CD4-positive, alpha-beta memory T cell (primary cell): ENCODE measurements around the gene SMYD3. TPM values are rescaled to one million over a fixed set of nuclear protein-coding genes. Genes with fewer than 3 reads are reported as not detected.

ENCODE experiments used
- CTCF ChIA-PET: fragments of 350-600 bp; sonication (Branson Sonifier 250); formaldehyde crosslinking; loops from one replicate; lab custom pipeline; 2021; ENCODE audit warnings: inconsistent platforms; ENCODE audit not compliant: partially characterized antibody; lab: Charles Lee
- POLR2A ChIA-PET: fragments of 350-600 bp; sonication (Branson Sonifier 250); formaldehyde crosslinking; loops from one replicate; lab custom pipeline; 2021; ENCODE audit not compliant: partially characterized antibody; lab: Charles Lee
- DNase-seq, 5 donors: peaks; one replicate each; pipeline versions ENCODE4 v3.0.0 to v3.0.0-alpha.2; 2020 to 2022; ENCODE audit warnings: mixed read lengths in 1 of 5
- H3K27ac ChIP-seq: one replicate; pipeline ENCODE4 v1.7.0; 2013; ENCODE audit warnings: low read depth, low read length
- H3K27me3 ChIP-seq: 2 replicates; pipeline ENCODE4 v1.7.0; 2013; ENCODE audit warnings: mild to moderate bottlenecking, low read length, moderate library complexity; ENCODE audit not compliant: insufficient read depth
- H3K36me3 ChIP-seq: 2 replicates; pipeline ENCODE4 v1.7.0; 2013; ENCODE audit warnings: mild to moderate bottlenecking, low read length, moderate library complexity; ENCODE audit not compliant: insufficient read depth
- H3K4me1 ChIP-seq: 2 replicates; pipeline ENCODE4 v1.7.0; 2013; ENCODE audit warnings: mild to moderate bottlenecking, low read length, moderate library complexity; ENCODE audit not compliant: insufficient read depth
- H3K4me3 ChIP-seq, 2 donors: one replicate each; pipeline ENCODE4 v1.7.0; 2013; ENCODE audit warnings: low read length in 2 of 2, mild to moderate bottlenecking in 1 of 2
- H3K9me3 ChIP-seq, 2 donors: one replicate each; pipeline ENCODE4 v1.7.0; 2013; ENCODE audit warnings: low read length in 2 of 2, control low read depth in 1 of 2; ENCODE audit not compliant: control insufficient read depth in 1 of 2
- H3K27ac Mint-ChIP-seq, 7 donors: one replicate each; pipeline ENCODE4 v1.8.0; 2020 to 2021; ENCODE audit warnings: mixed read lengths in 7 of 7, mild to moderate bottlenecking in 6 of 7, inconsistent platforms in 3 of 7, moderate library complexity in 3 of 7
- H3K27me3 Mint-ChIP-seq, 2 donors: one replicate each; pipeline ENCODE4 v1.8.0; 2020 to 2021; ENCODE audit warnings: mixed read lengths in 2 of 2
- H3K36me3 Mint-ChIP-seq, 2 donors: one replicate each; pipeline ENCODE4 v1.8.0; 2020 to 2021; ENCODE audit warnings: mixed read lengths in 2 of 2, inconsistent platforms in 1 of 2, mild to moderate bottlenecking in 1 of 2
- H3K4me1 Mint-ChIP-seq, 4 donors: one replicate each; pipeline ENCODE4 v1.8.0; 2020 to 2021; ENCODE audit warnings: mixed read lengths in 4 of 4, mild to moderate bottlenecking in 1 of 4
- H3K4me3 Mint-ChIP-seq, 8 donors: one replicate each; pipeline ENCODE4 v1.8.0; 2020 to 2021; ENCODE audit warnings: mixed read lengths in 8 of 8, mild to moderate bottlenecking in 7 of 8, moderate library complexity in 6 of 8, inconsistent platforms in 3 of 8
- H3K9me3 Mint-ChIP-seq, 8 donors: one replicate each; pipeline ENCODE4 v1.8.0; 2020 to 2021; ENCODE audit warnings: mixed read lengths in 8 of 8, mild to moderate bottlenecking in 5 of 8, inconsistent platforms in 3 of 8, moderate library complexity in 1 of 8
- intact Hi-C: fragments of 100-400 bp; cut with micrococcal nuclease; formaldehyde crosslinking; loops from one replicate; pipeline ENCODE4 v1.15.1; 2023
- polyA plus RNA-seq, 2 donors: library from polyadenylated mRNA; unstranded; fragments of 300-500 nt; fragmentation: Illumina TruSeq; gene quantifications; one replicate each; pipeline ENCODE4 v1.2.3, GENCODE V29; 2021
- total RNA-seq, 2 experiments: library from RNA; stranded (reverse); gene quantifications; one replicate each; pipeline ENCODE4 v1.2.3, GENCODE V29; 2021

Gene SMYD3
- total and polyA plus RNA-seq, 4 experiments from 2014 or later: 19.5 to 28.9 (median 22.9) TPM

- no peaks in the 10 kb centered on the region for H3K27me3 Mint-ChIP-seq
- ChIA-PET CTCF (no interaction called here), POLR2A (no interaction called here)
- H3K9me3 ChIP-seq: no peaks in the 10 kb centered on the region
- H3K4me3 ChIP-seq: no peak overlapping the region
- H3K27ac Mint-ChIP-seq: no peak overlapping the region
- no peaks in the 10 kb centered on the region for H3K4me1 ChIP-seq
- H3K4me1 Mint-ChIP-seq: peaks cover 3 to 19% (median 15%) of the 10 kb centered on the region in 4 donors
- intact Hi-C loops: loop anchor here (5.0 kb wide), 1 partner anchor 567 kb away; no protein-coding TSS in a partner anchor
- H3K9me3 Mint-ChIP-seq: peaks cover 0 to 1% (median 0%) of the 10 kb centered on the region in 8 donors
- no peaks in the 10 kb centered on the region for H3K36me3 ChIP-seq
- H3K27me3 ChIP-seq: no peaks in the 10 kb centered on the region
- DNase-seq: no peak
- no peak overlapping the region for H3K4me3 Mint-ChIP-seq
- no peak overlapping the region for H3K27ac ChIP-seq
- H3K36me3 Mint-ChIP-seq: peaks cover 0 to 8% of the 10 kb centered on the region in 2 donors
Observed at GRCh38 chr1:246454655-246455054, 52.4 kb downstream of the SMYD3 start.

- Histone ChIP-seq H3K27me3 (no peaks in the 10 kb centered on the region), H3K4me3 (no peak overlapping the region), H3K9me3 (no peaks in the 10 kb centered on the region), H3K4me1 (no peaks in the 10 kb centered on the region), H3K27ac (no peak overlapping the region), H3K36me3 (no peaks in the 10 kb centered on the region)
- POLR2A ChIA-PET: no interaction called here
- no peak overlapping the region for H3K27ac Mint-ChIP-seq
- CTCF ChIA-PET: interaction anchor here (0.6 to 2.6 kb wide), 3 partner anchors 9 to 616 kb away, joined by 3 to 8 read pairs (median 3); no protein-coding TSS in a partner anchor
- H3K9me3 Mint-ChIP-seq: peaks cover 0 to 13% (median 3%) of the 10 kb centered on the region in 8 donors
- H3K36me3 Mint-ChIP-seq: peaks cover 1 to 22% of the 10 kb centered on the region in 2 donors
- H3K4me1 Mint-ChIP-seq: no peaks in the 10 kb centered on the region
- no peak overlapping the region for H3K4me3 Mint-ChIP-seq
- intact Hi-C loops: loop anchor here (2.0 to 5.0 kb wide), 2 partner anchors 438 to 563 kb away; no protein-coding TSS in a partner anchor
- H3K27me3 Mint-ChIP-seq: no peaks in the 10 kb centered on the region
- peak in 1 of 5 donors; percentile 9 for DNase-seq
Observed at GRCh38 chr1:246450611-246451251, 56.3 kb downstream of the SMYD3 start.

GRCh38 chr1:246448373-246448772 is 58.7 kb downstream of the SMYD3 start:
- no peaks in the 10 kb centered on the region for H3K27me3 ChIP-seq
- no peaks in the 10 kb centered on the region for H3K36me3 ChIP-seq
- Mint-ChIP-seq H3K27ac (no peak overlapping the region), H3K9me3 (peaks cover 0 to 13% (median 3%) of the 10 kb centered on the region in 8 donors), H3K4me3 (no peak overlapping the region), H3K27me3 (no peaks in the 10 kb centered on the region), H3K4me1 (peaks cover 0 to 2% (median 0%) of the 10 kb centered on the region in 4 donors), H3K36me3 (peaks cover 1 to 22% of the 10 kb centered on the region in 2 donors)
- CTCF ChIA-PET: interaction anchor here (2.6 kb wide), 1 partner anchor 12 kb away, joined by 8 read pairs; no protein-coding TSS in a partner anchor
- no peak overlapping the region for H3K4me3 ChIP-seq
- H3K27ac ChIP-seq: no peak overlapping the region
- no peak for DNase-seq
- POLR2A ChIA-PET: no interaction called here
- H3K4me1 ChIP-seq: no peaks in the 10 kb centered on the region
- H3K9me3 ChIP-seq: no peaks in the 10 kb centered on the region
- intact Hi-C loops: no loop called here

- no peaks in the 10 kb centered on the region for H3K36me3 ChIP-seq
- Mint-ChIP-seq H3K4me1 (peaks cover 0 to 2% (median 0%) of the 10 kb centered on the region in 4 donors), H3K4me3 (no peak overlapping the region), H3K36me3 (peaks cover 1 to 29% of the 10 kb centered on the region in 2 donors), H3K27me3 (no peaks in the 10 kb centered on the region), H3K9me3 (peaks cover 0 to 13% (median 3%) of the 10 kb centered on the region in 8 donors), H3K27ac (no peak overlapping the region)
- POLR2A ChIA-PET: no interaction called here
- DNase-seq: no peak
- no peak overlapping the region for H3K27ac ChIP-seq
- no peaks in the 10 kb centered on the region for H3K4me1 ChIP-seq
- CTCF ChIA-PET: interaction anchor here (0.5 kb wide), 1 partner anchor 252 kb away, joined by 3 read pairs; no protein-coding TSS in a partner anchor
- H3K9me3 ChIP-seq: no peaks in the 10 kb centered on the region
- intact Hi-C loops: no loop called here
- H3K4me3 ChIP-seq: no peak overlapping the region
- H3K27me3 ChIP-seq: no peaks in the 10 kb centered on the region
Observed at GRCh38 chr1:246447501-246447900, 59.6 kb downstream of the SMYD3 start.

- POLR2A ChIA-PET: no interaction called here
- no peaks in the 10 kb centered on the region for H3K4me1 ChIP-seq
- H3K27ac ChIP-seq: no peak overlapping the region
- H3K9me3 ChIP-seq: no peaks in the 10 kb centered on the region
- Mint-ChIP-seq H3K9me3 (peaks cover 0 to 13% (median 3%) of the 10 kb centered on the region in 8 donors), H3K36me3 (peaks cover 7 to 41% of the 10 kb centered on the region in 2 donors), H3K27me3 (no peaks in the 10 kb centered on the region), H3K4me1 (peaks cover 0 to 3% (median 1%) of the 10 kb centered on the region in 4 donors), H3K4me3 (no peak overlapping the region), H3K27ac (no peak overlapping the region)
- DNase-seq: no peak
- CTCF ChIA-PET: no interaction called here
- intact Hi-C loops: no loop called here
- H3K4me3 ChIP-seq: no peak overlapping the region
- no peaks in the 10 kb centered on the region for H3K27me3 ChIP-seq
- no peaks in the 10 kb centered on the region for H3K36me3 ChIP-seq
Observed at GRCh38 chr1:246445503-246445902, 61.6 kb downstream of the SMYD3 start.

GRCh38 chr1:246444617-246445016 is 62.5 kb downstream of the SMYD3 start:
- H3K36me3 Mint-ChIP-seq: peaks cover 9 to 46% of the 10 kb centered on the region in 2 donors
- peaks cover 0 to 3% (median 1%) of the 10 kb centered on the region in 4 donors for H3K4me1 Mint-ChIP-seq
- DNase-seq: no peak
- no peak overlapping the region for H3K4me3 Mint-ChIP-seq
- intact Hi-C loops: no loop called here
- Histone ChIP-seq H3K4me1 (no peaks in the 10 kb centered on the region), H3K27ac (no peak overlapping the region), H3K4me3 (no peak overlapping the region), H3K9me3 (no peaks in the 10 kb centered on the region), H3K36me3 (no peaks in the 10 kb centered on the region), H3K27me3 (no peaks in the 10 kb centered on the region)
- H3K27ac Mint-ChIP-seq: no peak overlapping the region
- CTCF ChIA-PET: no interaction called here
- POLR2A ChIA-PET: no interaction called here
- H3K9me3 Mint-ChIP-seq: peaks cover 0 to 12% (median 3%) of the 10 kb centered on the region in 8 donors
- no peaks in the 10 kb centered on the region for H3K27me3 Mint-ChIP-seq

GRCh38 chr1:246437961-246438360 is 69.1 kb downstream of the SMYD3 start:
- H3K27ac ChIP-seq: no peak overlapping the region
- Mint-ChIP-seq H3K4me1 (peaks cover 3 to 11% (median 6%) of the 10 kb centered on the region in 4 donors), H3K9me3 (peaks cover 0 to 25% (median 11%) of the 10 kb centered on the region in 8 donors), H3K27me3 (no peaks in the 10 kb centered on the region), H3K27ac (no peak overlapping the region), H3K4me3 (no peak overlapping the region), H3K36me3 (peaks cover 29 to 53% of the 10 kb centered on the region in 2 donors)
- H3K4me1 ChIP-seq: no peaks in the 10 kb centered on the region
- no peaks in the 10 kb centered on the region for H3K27me3 ChIP-seq
- CTCF ChIA-PET: no interaction called here
- POLR2A ChIA-PET: no interaction called here
- no peaks in the 10 kb centered on the region for H3K9me3 ChIP-seq
- DNase-seq: no peak
- no peaks in the 10 kb centered on the region for H3K36me3 ChIP-seq
- H3K4me3 ChIP-seq: no peak overlapping the region
- intact Hi-C loops: no loop called here
